Cardiac septum (tissue), 1 donor: Measurements from ENCODE around the gene SLC25A12. TPM values are rescaled to one million over a fixed set of nuclear protein-coding genes. Genes with fewer than 3 reads are reported as not detected.
"Not testable (repeated sequence)": the region's sequence is repeated elsewhere in the genome, so short reads cannot be mapped to it uniquely, and the experiment has no call there.

Experiments used
- DNase-seq: peaks from one replicate; pipeline ENCODE4 v3.0.0-alpha.2; 2020; ENCODE audit warnings: low spot score
- intact Hi-C: fragments of 100-400 bp; cut with DNase I; formaldehyde crosslinking; loops from one replicate; pipeline ENCODE4 v1.14.0; 2022
- total RNA-seq: library from RNA; stranded (reverse); fragmentation: NEBNext Ultra II Directional; extraction: Animal tissue kit (Norgen Biotek cat#: 25700); gene quantifications from one replicate; pipeline ENCODE4 v1.2.1, GENCODE V29; 2021
- donor health status: DM: no; HTN: no; CAD: no.

SLC25A12 gene
- total RNA-seq, 1 donor from 2014 or later = 91.2 TPM

DNA sequence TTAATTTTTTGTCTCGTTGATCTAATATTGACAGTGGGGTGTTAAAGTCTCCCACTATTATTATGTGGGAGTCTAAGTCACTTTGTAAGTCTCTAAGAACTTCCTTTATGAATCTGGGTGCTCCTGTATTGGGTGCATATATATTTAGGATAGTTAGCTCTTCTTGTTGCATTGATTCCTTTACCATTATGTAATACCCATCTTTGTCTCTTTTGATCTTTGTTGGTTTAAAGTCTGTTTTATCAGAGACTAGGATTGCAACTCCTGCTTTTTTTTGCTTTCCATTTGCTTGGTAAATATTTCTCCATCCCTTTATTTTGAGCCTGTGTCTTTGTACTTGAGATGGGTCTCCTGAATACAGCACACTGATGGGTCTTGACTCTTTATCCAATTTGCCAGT is 135.3 kb downstream of the SLC25A12 start:
- not testable (repeated sequence) for DNase-seq

DNA sequence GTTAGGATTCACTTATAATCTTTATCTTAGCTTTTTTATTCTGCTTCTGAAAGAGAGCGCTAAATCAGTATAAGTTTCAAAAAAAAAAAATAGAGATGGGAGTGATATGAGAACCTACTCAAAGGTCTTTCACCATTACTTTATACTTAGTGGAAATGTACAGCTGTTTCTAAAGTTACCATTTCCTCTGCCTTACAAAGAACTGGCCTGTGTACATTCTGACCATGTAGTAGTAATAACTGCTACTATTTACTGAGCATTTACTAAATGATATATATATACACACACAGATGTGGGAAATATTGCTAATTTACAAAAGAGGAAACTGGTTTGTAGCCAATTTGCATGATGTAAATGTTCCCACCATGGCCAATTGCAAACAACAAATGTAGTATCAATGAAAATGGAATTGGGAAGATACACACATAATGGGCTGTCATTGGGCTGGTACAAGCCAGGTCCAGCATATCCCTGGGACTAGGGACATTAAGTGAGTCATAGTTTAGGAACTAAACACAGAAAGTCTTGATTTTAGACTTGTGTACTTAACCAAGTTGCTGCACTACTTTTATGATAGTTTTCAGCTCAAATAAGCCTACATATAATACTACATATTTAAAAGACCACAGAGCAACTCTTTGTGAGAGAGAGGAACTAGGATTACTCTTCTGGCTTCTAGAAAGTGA is 139.6 kb downstream of the SLC25A12 start:
- no peak for DNase-seq
- intact Hi-C loops = no loop called here

More for the DNA sequence above, 135.3 kb downstream of the SLC25A12 start:
- intact Hi-C loops = not testable (repeated sequence)

DNA sequence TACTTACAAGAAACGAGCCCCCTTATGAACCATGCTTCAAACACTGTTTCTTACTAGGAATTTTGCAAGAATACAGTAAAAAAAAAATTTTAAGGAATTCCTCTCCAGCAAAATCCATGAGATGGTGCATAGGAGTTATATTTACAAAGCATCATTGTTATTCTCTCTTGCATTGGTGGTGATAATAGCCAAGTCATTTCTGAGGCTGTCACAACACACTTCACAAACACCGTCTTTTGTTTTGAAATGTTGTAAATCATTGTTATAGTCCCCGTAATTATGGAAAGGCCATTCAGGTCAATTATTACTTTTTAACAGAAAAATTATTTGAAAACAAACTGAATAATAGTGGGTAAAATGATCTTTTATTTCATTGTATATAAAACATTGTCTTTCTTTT is 146.7 kb downstream of the SLC25A12 start:
- no peak for DNase-seq
- intact Hi-C loops = no loop called here

DNA sequence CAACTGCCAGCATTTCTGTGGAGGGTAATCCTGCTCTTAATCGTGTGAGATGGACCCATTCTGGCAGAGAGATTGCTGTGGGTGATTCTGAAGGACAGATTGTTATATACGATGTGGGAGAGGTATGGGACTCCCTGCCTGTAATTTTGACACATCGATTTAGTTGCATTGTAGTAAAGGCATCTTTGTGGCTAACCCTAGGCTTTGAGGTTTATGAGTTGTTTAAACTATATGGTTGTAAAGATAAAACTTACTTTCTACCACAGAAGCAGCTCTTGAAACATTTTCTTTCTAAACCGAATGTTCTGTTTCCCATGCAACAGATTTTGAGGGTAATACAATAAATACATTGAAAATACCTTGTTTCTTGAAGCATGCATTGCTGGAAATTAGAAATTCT is 148.2 kb downstream of the SLC25A12 start:
- no peak for DNase-seq
- intact Hi-C loops = no loop called here

DNA sequence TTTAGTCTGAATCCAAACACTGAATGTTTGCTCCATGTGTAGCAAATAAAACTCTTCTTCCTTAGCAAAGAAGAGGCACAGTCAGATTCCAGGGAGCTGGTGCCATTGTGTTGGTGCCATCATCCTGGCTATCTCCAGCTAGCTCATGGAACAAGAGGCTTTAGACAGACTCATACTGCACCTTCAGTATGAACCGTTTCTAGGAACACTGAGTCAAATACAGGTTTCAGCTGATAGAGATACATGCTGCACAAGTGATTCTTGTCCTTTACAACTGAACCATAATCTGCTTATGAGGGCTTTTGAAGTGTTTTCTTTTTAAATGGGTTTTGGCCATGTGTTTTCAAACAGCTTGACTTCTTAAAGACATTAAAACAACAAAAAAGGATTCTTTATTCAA is 148.9 kb downstream of the SLC25A12 start:
- no peak for DNase-seq
- intact Hi-C loops = no loop called here

DNA sequence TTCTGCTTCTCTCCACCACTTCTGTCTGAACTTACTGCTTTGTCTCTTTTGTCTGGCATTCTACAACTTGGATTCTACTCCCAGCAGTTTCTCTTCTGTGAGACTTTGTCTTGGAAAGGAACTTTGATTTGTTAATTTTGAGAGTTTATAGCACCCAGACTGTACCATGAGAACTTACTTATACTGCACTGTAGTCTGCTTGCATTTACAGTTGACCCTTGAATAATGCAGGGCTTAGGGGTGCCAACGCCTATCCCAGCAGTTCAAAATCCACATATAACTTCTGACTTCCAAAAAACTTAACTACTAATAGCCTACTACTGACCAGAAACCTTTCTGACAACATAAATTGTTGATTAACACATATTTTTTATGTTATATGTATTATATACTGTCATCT is 151.3 kb downstream of the SLC25A12 start:
- DNase-seq = no peak
- intact Hi-C loops = no loop called here

DNA sequence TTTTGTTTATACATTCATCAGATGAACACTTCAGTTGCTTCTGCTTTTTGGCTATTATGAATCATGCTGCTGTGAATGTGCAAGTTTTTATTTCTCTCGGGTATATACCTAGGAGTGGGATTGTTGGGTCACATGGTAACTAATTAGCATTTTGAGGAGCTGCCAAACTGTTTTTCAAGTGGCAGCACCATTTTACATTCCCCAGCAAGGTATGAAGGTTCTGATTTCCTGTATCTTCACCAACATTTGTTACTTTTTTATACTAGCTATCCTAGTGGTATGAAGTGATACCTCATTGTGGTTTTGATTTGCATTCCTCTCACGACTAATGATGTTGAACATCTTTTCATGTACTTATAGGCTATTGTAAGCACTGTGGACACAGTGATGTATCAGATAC is 152.9 kb downstream of the SLC25A12 start:
- DNase-seq = no peak
- intact Hi-C loops = no loop called here

DNA sequence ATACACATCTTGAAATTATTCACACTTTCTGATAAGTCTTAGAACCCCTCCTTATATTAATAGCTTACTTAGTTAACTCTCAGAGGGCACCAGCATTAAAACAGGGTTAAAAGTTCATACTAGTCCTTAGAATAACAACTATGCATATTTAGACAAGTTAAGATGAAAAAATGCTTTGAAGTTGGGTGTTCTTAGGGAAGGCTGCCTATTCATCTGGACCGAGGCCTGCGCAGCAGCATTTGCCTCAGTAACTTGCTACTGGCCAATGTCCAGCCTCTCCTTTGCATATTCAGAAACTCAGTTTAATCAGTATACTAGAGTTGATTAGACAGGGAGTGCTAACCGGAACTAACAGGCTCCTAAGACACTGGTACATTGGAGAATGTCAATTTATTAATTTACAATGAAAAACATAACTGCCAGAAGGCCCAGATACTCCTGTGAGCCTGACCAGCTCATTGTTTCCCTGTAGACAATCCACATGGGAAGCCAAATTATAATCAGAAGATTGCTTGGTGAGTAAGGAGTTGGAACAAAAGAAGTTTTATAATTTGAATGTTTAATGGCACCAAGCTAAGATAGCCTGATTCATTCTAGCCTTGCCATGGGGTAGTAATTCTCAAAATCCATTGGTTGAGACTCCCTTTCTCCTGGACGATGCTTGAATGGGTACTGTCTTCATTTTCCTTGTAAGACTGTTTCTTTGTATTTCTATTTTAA is 157.9 kb downstream of the SLC25A12 start:
- intact Hi-C loops = no loop called here

More for the DNA sequence above, 157.9 kb downstream of the SLC25A12 start:
- DNase-seq = no peak

Other genes with a start within 250 kb of the SLC25A12 start
- gene DYNC1I2, start 206.8 kb downstream of the SLC25A12 start, total RNA-seq = 75.8 TPM
- 32.7 TPM for gene HAT1, start 28.2 kb upstream of the SLC25A12 start, total RNA-seq
- gene METAP1D, start 105.7 kb upstream of the SLC25A12 start, total RNA-seq = 4.0 TPM
- not detected for gene DLX1, start 191.3 kb upstream of the SLC25A12 start, total RNA-seq
- gene DLX2, start 208.7 kb upstream of the SLC25A12 start, total RNA-seq = not detected